Fibroblast of skin of right quadriceps (primary cell): ENCODE results near the gene KIF18B.

ENCODE experiments used
- DNase-seq: peaks from one replicate; pipeline ENCODE4 v3.0.0-alpha.2; 2013

The KIF18B gene

GRCh38 chr17:44904001-44904984 is 43.3 kb downstream of the KIF18B start:
- DNase-seq = no peak

- no peak for DNase-seq
Measured at GRCh38 chr17:44903012-44903685, 44.4 kb downstream of the KIF18B start.

- no peak for DNase-seq
Measured at GRCh38 chr17:44902135-44902760, 45.3 kb downstream of the KIF18B start.

- DNase-seq = peak; percentile 32
Measured at GRCh38 chr17:44901411-44901921, 46.1 kb downstream of the KIF18B start.

GRCh38 chr17:44900894-44901293 is 46.7 kb downstream of the KIF18B start:
- DNase-seq = peak; percentile 69

- DNase-seq = peak; percentile 88
Measured at GRCh38 chr17:44899074-44899782, 48.3 kb downstream of the KIF18B start, which contains the start of gene EFTUD2. Gene EFTUD2 (minus strand): TSS chr17:44899445. CDS start chr17:44894521, 4,924 bp downstream.

GRCh38 chr17:44898768-44899073 is 48.9 kb downstream of the KIF18B start:
- DNase-seq = no peak

- DNase-seq = no peak
Measured at GRCh38 chr17:44894642-44895041, 52.9 kb downstream of the KIF18B start.

- DNase-seq = no peak
Measured at GRCh38 chr17:44892250-44892649, 55.3 kb downstream of the KIF18B start.

- no peak for DNase-seq
Measured at GRCh38 chr17:44889003-44889402, 58.6 kb downstream of the KIF18B start.

GRCh38 chr17:44887971-44888954 is 59.3 kb downstream of the KIF18B start:
- DNase-seq = no peak

GRCh38 chr17:44887016-44887415 is 60.6 kb downstream of the KIF18B start:
- no peak for DNase-seq

GRCh38 chr17:44884941-44885340 is 62.6 kb downstream of the KIF18B start:
- DNase-seq = no peak

- DNase-seq = no peak
Measured at GRCh38 chr17:44881145-44881544, 66.4 kb downstream of the KIF18B start.

- no peak for DNase-seq
Measured at GRCh38 chr17:44880062-44880461, 67.5 kb downstream of the KIF18B start.

GRCh38 chr17:44879376-44879775 is 68.2 kb downstream of the KIF18B start:
- no peak for DNase-seq

- peak; percentile 41 for DNase-seq
Measured at GRCh38 chr17:44878627-44879221, 68.8 kb downstream of the KIF18B start.

GRCh38 chr17:44877121-44877520 is 70.5 kb downstream of the KIF18B start:
- no peak for DNase-seq

- DNase-seq = no peak
Measured at GRCh38 chr17:44875761-44876160, 71.8 kb downstream of the KIF18B start.
